PC-3 (cell line): Measurements from ENCODE around the gene OPRL1. TPM values are rescaled to one million over a fixed set of nuclear protein-coding genes. Genes with fewer than 3 reads are reported as not detected.

Experiments
- ATAC-seq: fragments of 200-7000 bp; cut with Tn5 transposase; 2 replicates; pipeline ENCODE4 v1.9.1; 2020; ENCODE audit warnings: mild to moderate bottlenecking, moderate library complexity
- BruUV-seq: library from RNA; stranded (reverse); fragments of 400-500 nt; replicated peaks from 2 replicates; lab custom pipeline; 2021; lab: Mats Ljungman, UMichigan
- CTCF ChIA-PET: fragments of 300-600 bp; sonication (Branson Sonifier 250); formaldehyde crosslinking; loops from one replicate; lab custom pipeline; 2022; ENCODE audit warnings: antibody characterized with exemption; lab: Charles Lee
- POLR2A ChIA-PET: fragments of 300-600 bp; sonication (Branson Sonifier 250); formaldehyde crosslinking; loops from one replicate; lab custom pipeline; 2022; ENCODE audit warnings: antibody characterized with exemption; ENCODE audit not compliant: unreplicated experiment; lab: Charles Lee
- DNase-seq: peaks from one replicate; pipeline ENCODE4 v3.0.0-alpha.2; 2015
- H2AFZ ChIP-seq: fragments of 300-600 bp; sonication (generic); 2 replicates; pipeline ENCODE4 v1.6.0; 2016; ENCODE audit warnings: antibody characterized with exemption, low read length
- H3F3A ChIP-seq: fragments of 300-600 bp; sonication (generic); one replicate; pipeline ENCODE4 v1.6.0; 2017; ENCODE audit warnings: antibody characterized with exemption, low read length, control low read depth, mild to moderate bottlenecking; ENCODE audit not compliant: unreplicated experiment
- H3K27ac ChIP-seq: fragments of 300-600 bp; sonication (generic); 2 replicates; pipeline ENCODE4 v1.5.1; 2016; ENCODE audit warnings: mild to moderate bottlenecking, low read length
- H3K27me3 ChIP-seq: fragments of 300-600 bp; sonication (generic); 2 replicates; pipeline ENCODE4 v1.6.1; 2016; ENCODE audit warnings: low read length, mixed read lengths
- H3K36me3 ChIP-seq: fragments of 300-600 bp; sonication (generic); 2 replicates; pipeline ENCODE4 v1.6.1; 2016; ENCODE audit warnings: low read depth, mixed run types, low read length, mixed read lengths
- H3K4me1 ChIP-seq: fragments of 300-600 bp; sonication (generic); 2 replicates; pipeline ENCODE4 v1.5.1; 2016; ENCODE audit warnings: low read length; ENCODE audit not compliant: insufficient read depth
- H3K4me2 ChIP-seq: fragments of 300-600 bp; sonication (generic); 2 replicates; pipeline ENCODE4 v1.6.0; 2016; ENCODE audit warnings: low read length
- H3K4me3 ChIP-seq: fragments of 300-600 bp; sonication (generic); 2 replicates; pipeline ENCODE4 v1.5.1; 2016; ENCODE audit warnings: mild to moderate bottlenecking, low read length, mixed read lengths
- H3K79me2 ChIP-seq: fragments of 300-600 bp; sonication (generic); 2 replicates; pipeline ENCODE4 v1.6.1; 2017; ENCODE audit warnings: low read length, mixed read lengths
- H3K9ac ChIP-seq: fragments of 300-600 bp; sonication (generic); 2 replicates; pipeline ENCODE4 v1.6.0; 2016; ENCODE audit warnings: mild to moderate bottlenecking, low read length
- H3K9me2 ChIP-seq: fragments of 300-600 bp; sonication (generic); replicated peaks from 2 replicates; pipeline ENCODE4 v1.6.1; 2016; ENCODE audit warnings: mixed run types, low read length, mixed read lengths
- H3K9me3 ChIP-seq: fragments of 300-600 bp; sonication (generic); 2 replicates; pipeline ENCODE4 v1.6.1; 2016; ENCODE audit warnings: low read length, mixed read lengths
- H4K20me1 ChIP-seq: fragments of 300-600 bp; sonication (generic); 2 replicates; pipeline ENCODE4 v1.6.1; 2016; ENCODE audit warnings: low read length, mixed read lengths
- CTCF ChIP-seq: fragments of 300-600 bp; sonication (generic); conservative IDR thresholded peaks from 2 replicates; pipeline ENCODE4 v1.5.1; 2017; ENCODE audit warnings: antibody characterized with exemption, low read depth, mild to moderate bottlenecking, low read length
- EZH2 ChIP-seq: fragments of 300-600 bp; sonication (generic); IDR thresholded peaks from one replicate; pipeline ENCODE4 v1.6.1; 2017; ENCODE audit warnings: antibody characterized with exemption, mild to moderate bottlenecking, low read length; ENCODE audit not compliant: unreplicated experiment
- EZH2phosphoT487 ChIP-seq: fragments of 300-600 bp; sonication (generic); IDR thresholded peaks from 2 replicates; pipeline ENCODE4 v1.6.1; 2018; ENCODE audit warnings: mild to moderate bottlenecking, antibody characterized with exemption, low read length, borderline replicate concordance
- intact Hi-C: fragments of 100-400 bp; cut with micrococcal nuclease; formaldehyde crosslinking; loops from 2 replicates; pipeline ENCODE4 v1.9.0; 2023
- total RNA-seq: library from RNA; depleted of rRNA; stranded (reverse); fragments of >200 nt; gene quantifications from 2 replicates; pipeline ENCODE4 v1.2.3, GENCODE V29; 2014

Gene OPRL1
- total RNA-seq, 1 experiment from 2014 or later = 5.6 TPM

- intact Hi-C loops = no loop called here
- no peak overlapping the region for H2AFZ ChIP-seq
- H3K9me2 ChIP-seq = no peaks in the 10 kb centered on the region
- ATAC-seq = no peak
- no peak for DNase-seq
- H3K4me3 ChIP-seq = no peak overlapping the region
- H3K9ac ChIP-seq = no peak overlapping the region
- no peaks in the 10 kb centered on the region for H3F3A ChIP-seq
- BruUV-seq = no TSS peak
- H3K9me3 ChIP-seq = no peaks in the 10 kb centered on the region
- no peaks in the 10 kb centered on the region for H4K20me1 ChIP-seq
- H3K27me3 ChIP-seq = no peaks in the 10 kb centered on the region
- POLR2A ChIA-PET = no interaction called here
- peaks cover 8% of the 10 kb centered on the region for H3K4me1 ChIP-seq
- CTCF ChIA-PET = no interaction called here
- H3K79me2 ChIP-seq = peaks cover 10% of the 10 kb centered on the region
- H3K4me2 ChIP-seq = no peak overlapping the region
- H3K27ac ChIP-seq = no peak overlapping the region
- no peak for TF ChIP-seq EZH2
- no peak for TF ChIP-seq CTCF
- TF ChIP-seq EZH2phosphoT487 = no peak
- H3K36me3 ChIP-seq = no peaks in the 10 kb centered on the region
Observed at GRCh38 chr20:64073476-64074183, 6.3 kb upstream of the OPRL1 start.

DNA sequence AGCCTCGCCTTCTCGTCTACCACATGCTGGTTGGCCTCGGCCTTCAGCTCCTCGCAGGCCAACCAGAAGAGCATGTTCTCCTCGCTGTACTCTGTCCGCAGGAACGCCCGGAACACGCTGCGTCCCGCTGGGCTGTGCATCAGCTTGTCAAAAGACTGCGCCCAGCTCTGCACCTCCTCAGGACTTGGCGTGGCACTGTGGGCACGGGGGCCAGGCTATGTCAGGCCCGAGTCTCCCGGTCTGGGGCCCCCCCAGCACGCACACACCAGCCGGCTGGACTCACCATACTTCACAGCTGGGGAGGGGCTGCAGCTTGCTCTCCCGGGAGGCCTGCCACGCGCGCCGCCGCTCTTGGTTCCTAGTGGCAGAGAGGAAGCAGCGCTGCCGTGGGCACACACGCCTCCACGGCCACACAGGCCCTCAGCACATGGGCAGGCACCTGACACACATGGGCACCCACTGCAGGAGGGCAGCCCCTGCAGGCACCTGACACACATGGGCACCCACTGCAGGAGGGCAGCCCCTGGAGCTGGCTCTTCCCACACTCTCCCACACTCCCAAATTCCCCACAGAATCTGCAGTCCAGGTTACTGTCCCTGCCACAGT is 5.6 kb upstream of the OPRL1 start:
- Histone ChIP-seq H3K9me3 (no peaks in the 10 kb centered on the region), H3K4me3 (no peak overlapping the region), H3K79me2 (peaks cover 17% of the 10 kb centered on the region), H3K9ac (no peak overlapping the region), H3K9me2 (no peaks in the 10 kb centered on the region), H3K27me3 (no peaks in the 10 kb centered on the region), H3K27ac (no peak overlapping the region), H2AFZ (no peak overlapping the region), H3K36me3 (no peaks in the 10 kb centered on the region), H4K20me1 (no peaks in the 10 kb centered on the region), H3K4me2 (no peak overlapping the region), H3F3A (no peaks in the 10 kb centered on the region), H3K4me1 (peaks cover 13% of the 10 kb centered on the region)
- no peak for TF ChIP-seq EZH2phosphoT487
- TF ChIP-seq CTCF = no peak
- no peak for TF ChIP-seq EZH2
- no peak for DNase-seq
- ATAC-seq = no peak
- no TSS peak for BruUV-seq
- ChIA-PET CTCF (no interaction called here), POLR2A (no interaction called here)
- intact Hi-C loops = no loop called here

DNA sequence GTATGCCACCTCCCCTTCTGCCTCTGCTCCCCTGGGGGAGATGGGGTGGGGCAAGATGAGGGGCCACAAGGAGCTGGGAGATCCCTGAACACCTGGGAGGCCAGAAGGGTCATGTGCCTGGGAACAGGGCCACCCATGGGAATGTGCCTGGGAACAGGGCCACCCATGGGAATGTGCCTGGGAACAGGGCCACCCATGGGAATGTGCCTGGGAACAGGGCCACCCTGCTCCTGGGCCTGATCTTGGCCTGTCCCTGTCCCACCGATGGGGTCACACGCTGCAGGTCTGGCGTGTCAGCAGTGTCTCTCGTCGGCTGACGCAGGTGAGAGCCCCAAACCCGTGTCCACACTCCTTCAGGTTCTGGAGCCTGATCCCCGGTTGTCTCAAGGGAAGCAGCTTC is 4.9 kb upstream of the OPRL1 start:
- Histone ChIP-seq H3F3A (no peaks in the 10 kb centered on the region), H3K27ac (no peak overlapping the region), H3K36me3 (no peaks in the 10 kb centered on the region), H3K4me2 (no peak overlapping the region), H3K4me1 (peaks cover 13% of the 10 kb centered on the region), H3K79me2 (peaks cover 19% of the 10 kb centered on the region), H3K27me3 (no peaks in the 10 kb centered on the region), H2AFZ (no peak overlapping the region), H4K20me1 (no peaks in the 10 kb centered on the region), H3K9ac (no peak overlapping the region), H3K4me3 (no peak overlapping the region), H3K9me2 (no peaks in the 10 kb centered on the region), H3K9me3 (no peaks in the 10 kb centered on the region)
- TF ChIP-seq EZH2phosphoT487 = no peak
- TF ChIP-seq EZH2 = no peak
- no peak for TF ChIP-seq CTCF
- POLR2A ChIA-PET = no interaction called here
- CTCF ChIA-PET = no interaction called here
- DNase-seq (no peak), ATAC-seq (no peak)
- intact Hi-C loops = no loop called here
- no TSS peak for BruUV-seq
